AG04450 (cell line): ENCODE data around the gene ARG2. TPM values are rescaled to one million over a fixed set of nuclear protein-coding genes. Genes with fewer than 3 reads are reported as not detected.
A peak's percentile ranks its signal among the peaks of the same experiment; 100 is the strongest.

Experiments
- CTCF ChIA-PET: fragments of 300-600, 350-600 bp; formaldehyde crosslinking; extraction: SDS; loops from one replicate; lab custom pipeline; 2022; ENCODE audit warnings: antibody characterized with exemption, inconsistent platforms; lab: Charles Lee
- POLR2A ChIA-PET: fragments of 350-600 bp; formaldehyde crosslinking; extraction: SDS; loops from one replicate; lab custom pipeline; 2021; ENCODE audit warnings: antibody characterized with exemption, inconsistent platforms; lab: Yijun Ruan, JAX
- DNase-seq: peaks from one replicate; pipeline ENCODE4 v3.0.0-alpha.2; 2011; ENCODE audit warnings: low read depth, low spot score
- H3K27ac ChIP-seq: one replicate; pipeline ENCODE4 v1.5.1; 2012; ENCODE audit warnings: low read depth, low read length, control low read depth
- H3K27me3 ChIP-seq: one replicate; pipeline ENCODE4 v1.6.0; 2012; ENCODE audit warnings: low read length; ENCODE audit not compliant: control insufficient read depth, insufficient read depth
- H3K4me3 ChIP-seq: 2 replicates; pipeline ENCODE4 v1.5.1; 2011; ENCODE audit warnings: mild to moderate bottlenecking, low read depth, low read length, control low read depth
- H3K9me3 ChIP-seq: 2 replicates; pipeline ENCODE4 v1.5.1; 2012; ENCODE audit warnings: low read length; ENCODE audit not compliant: control insufficient read depth, insufficient read depth
- polyA plus RNA-seq: library from polyadenylated mRNA; depleted of rRNA; stranded (reverse); fragments of >200 nt; gene quantifications from 2 replicates; pipeline ENCODE4 v1.2.3, GENCODE V29; 2011
- TF ChIP-seq, protein P1 (sequence below): IDR thresholded peaks from 2 replicates; pipeline ENCODE4 v1.5.1; 2011; ENCODE audit warnings: low read depth, low read length, control low read depth, inconsistent platforms

ARG2 gene
- polyA plus RNA-seq, 1 experiment, result 2.6 TPM

DNA sequence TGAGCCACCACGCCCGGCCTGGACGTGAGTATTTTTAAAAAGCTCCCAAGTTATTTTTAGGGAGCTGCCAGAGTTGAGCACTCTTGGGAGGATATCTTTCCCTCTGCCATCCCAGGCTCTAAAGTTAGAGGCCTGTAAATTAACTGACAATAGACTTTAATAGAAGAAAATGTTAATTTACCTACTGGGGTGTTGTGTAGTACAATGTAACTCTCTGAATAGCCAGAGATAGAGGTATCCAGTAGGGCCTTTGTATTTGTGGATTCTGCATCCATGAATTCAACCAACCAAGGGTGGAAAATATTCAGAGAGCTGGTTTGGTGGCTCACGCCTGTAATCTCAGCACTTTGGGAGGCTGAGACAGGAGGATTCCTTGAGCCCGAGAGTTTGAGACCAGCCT is 12.1 kb upstream of the ARG2 start:
- Histone ChIP-seq H3K27ac (no peak overlapping the region), H3K27me3 (peaks cover 13% of the 10 kb centered on the region), H3K9me3 (no peaks in the 10 kb centered on the region), H3K4me3 (no peak overlapping the region)
- ChIA-PET POLR2A (no interaction called here), CTCF (interaction anchor here (2.4 kb wide), 2 partner anchors 59 to 96 kb away, joined by 7 to 11 read pairs; no protein-coding TSS in a partner anchor)
- TF ChIP-seq, protein P1, sequence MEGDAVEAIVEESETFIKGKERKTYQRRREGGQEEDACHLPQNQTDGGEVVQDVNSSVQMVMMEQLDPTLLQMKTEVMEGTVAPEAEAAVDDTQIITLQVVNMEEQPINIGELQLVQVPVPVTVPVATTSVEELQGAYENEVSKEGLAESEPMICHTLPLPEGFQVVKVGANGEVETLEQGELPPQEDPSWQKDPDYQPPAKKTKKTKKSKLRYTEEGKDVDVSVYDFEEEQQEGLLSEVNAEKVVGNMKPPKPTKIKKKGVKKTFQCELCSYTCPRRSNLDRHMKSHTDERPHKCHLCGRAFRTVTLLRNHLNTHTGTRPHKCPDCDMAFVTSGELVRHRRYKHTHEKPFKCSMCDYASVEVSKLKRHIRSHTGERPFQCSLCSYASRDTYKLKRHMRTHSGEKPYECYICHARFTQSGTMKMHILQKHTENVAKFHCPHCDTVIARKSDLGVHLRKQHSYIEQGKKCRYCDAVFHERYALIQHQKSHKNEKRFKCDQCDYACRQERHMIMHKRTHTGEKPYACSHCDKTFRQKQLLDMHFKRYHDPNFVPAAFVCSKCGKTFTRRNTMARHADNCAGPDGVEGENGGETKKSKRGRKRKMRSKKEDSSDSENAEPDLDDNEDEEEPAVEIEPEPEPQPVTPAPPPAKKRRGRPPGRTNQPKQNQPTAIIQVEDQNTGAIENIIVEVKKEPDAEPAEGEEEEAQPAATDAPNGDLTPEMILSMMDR, result no peak
- DNase-seq, result no peak

DNA sequence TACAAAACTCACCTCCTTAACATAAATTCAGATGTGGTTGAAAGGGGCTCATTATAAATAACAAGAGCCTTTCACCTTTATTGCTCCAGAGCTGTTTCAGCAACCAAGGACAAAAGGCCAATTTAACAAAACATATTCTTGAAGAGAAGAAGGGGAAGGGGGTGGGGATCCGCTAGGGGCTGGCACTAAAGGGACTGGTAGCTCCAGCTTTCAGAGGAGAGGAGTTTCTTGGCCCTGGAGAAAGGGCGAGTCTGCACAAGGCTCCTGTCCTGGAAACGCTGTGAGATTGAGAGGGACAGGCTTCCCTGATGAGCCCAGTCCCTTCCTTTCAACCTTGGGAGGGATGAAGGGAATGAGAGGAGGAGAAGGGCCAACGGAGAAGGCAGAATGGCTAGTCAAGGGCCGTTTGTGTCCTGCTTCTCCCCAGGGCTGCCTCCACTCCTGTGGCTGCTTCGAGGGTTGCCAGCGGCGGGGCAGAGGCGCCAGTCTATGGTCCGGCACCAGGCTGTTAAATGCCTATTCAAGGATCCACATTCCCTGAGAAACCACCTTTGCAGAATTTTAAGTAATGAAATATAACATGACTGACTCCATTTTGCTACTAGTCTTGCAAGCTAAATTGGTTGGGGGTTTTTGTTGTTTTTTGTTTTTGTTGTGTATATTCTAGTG is 9.9 kb upstream of the ARG2 start:
- ChIA-PET CTCF (interaction anchor here (2.6 kb wide), 1 partner anchor 9 kb away, joined by 9 read pairs; the partner anchor contains the start of gene ARG2), POLR2A (no interaction called here)
- no peak for DNase-seq
- TF ChIP-seq, protein P1, result no peak
- Histone ChIP-seq H3K27me3 (peaks cover 19% of the 10 kb centered on the region), H3K27ac (no peak overlapping the region), H3K9me3 (no peaks in the 10 kb centered on the region), H3K4me3 (no peak overlapping the region)

DNA sequence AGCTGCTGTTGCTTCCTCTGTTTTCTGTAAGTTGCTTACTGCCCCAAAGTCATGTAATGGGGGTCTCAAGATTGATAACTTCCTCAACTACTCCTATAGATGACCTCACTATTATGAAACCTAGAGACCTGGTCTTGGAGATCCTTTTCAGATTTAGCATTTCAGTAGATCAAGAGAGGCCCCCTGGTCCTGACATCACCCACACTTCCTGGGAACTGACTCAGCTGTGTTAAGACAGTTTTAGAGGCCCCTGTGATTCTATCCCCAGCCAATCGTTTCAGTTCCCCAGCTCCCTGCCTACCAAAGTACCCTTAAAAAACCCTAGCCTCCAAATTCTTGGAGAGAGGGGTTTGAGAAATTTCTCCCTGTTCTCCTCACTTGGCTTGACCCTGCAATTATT is 9.2 kb upstream of the ARG2 start:
- POLR2A ChIA-PET, result no interaction called here
- TF ChIP-seq, protein P1, result no peak
- CTCF ChIA-PET, result interaction anchor here (2.6 kb wide), 1 partner anchor 8 kb away, joined by 9 read pairs; the partner anchor contains the start of gene ARG2
- Histone ChIP-seq H3K4me3 (no peak overlapping the region), H3K27me3 (peaks cover 19% of the 10 kb centered on the region), H3K27ac (no peak overlapping the region), H3K9me3 (no peaks in the 10 kb centered on the region)
- DNase-seq, result no peak

DNA sequence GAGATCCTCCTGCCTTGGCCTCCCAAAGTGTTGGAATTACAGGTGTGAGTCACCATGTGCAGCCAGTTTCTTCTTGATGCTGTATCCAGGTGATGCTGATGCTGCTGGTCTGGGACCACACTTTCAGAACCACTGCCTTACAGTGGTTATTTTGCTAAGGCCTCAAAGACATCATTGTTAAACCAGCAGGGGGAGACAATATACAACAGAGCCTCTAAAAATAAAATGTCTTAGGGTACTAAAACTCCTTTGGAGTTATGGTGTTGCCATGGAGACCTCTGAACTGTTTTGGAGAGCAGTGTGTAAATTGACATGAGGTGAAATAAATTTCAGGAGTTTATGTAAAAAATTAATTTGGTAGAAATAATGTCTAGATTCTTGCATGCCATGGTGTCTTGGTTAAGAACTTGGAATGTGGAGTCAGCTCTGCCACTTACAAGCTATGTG is 1.1 kb upstream of the ARG2 start:
- ChIA-PET CTCF (interaction anchor here (0.6 to 4.7 kb wide), 31 partner anchors 9 to 1743 kb away, joined by 3 to 162 read pairs (median 4); partner anchors contain the start of genes PIGH, RDH11 and RDH12), POLR2A (interaction anchor here (1.5 to 2.5 kb wide), 2 partner anchors 19 to 77 kb away, joined by 4 to 8 read pairs; partner anchors contain the start of genes PIGH and RDH11)
- H3K4me3 ChIP-seq, result no peak overlapping the region
- H3K9me3 ChIP-seq, result no peaks in the 10 kb centered on the region; the same call in 1 of the 2 replicates
- DNase-seq, result peak; percentile 43
- TF ChIP-seq, protein P1, result peak; percentile 78
- H3K27me3 ChIP-seq, result peaks cover 6% of the 10 kb centered on the region
- H3K27ac ChIP-seq, result no peak overlapping the region
